Glutamatergic neuron (in vitro differentiated cells): Measurements from ENCODE around the gene PIK3R1. TPM values are rescaled to one million over a fixed set of nuclear protein-coding genes. Genes with fewer than 3 reads are reported as not detected.

ENCODE experiments used
- DNase-seq: peaks from one replicate; pipeline ENCODE4 v3.0.0; 2022
- H3K27ac Mint-ChIP-seq: one replicate; pipeline ENCODE4 v1.8.0; 2020; ENCODE audit warnings: mild to moderate bottlenecking, mixed read lengths, inconsistent platforms; ENCODE audit not compliant: unreplicated experiment
- H3K27me3 Mint-ChIP-seq: one replicate; pipeline ENCODE4 v1.8.0; 2020; ENCODE audit warnings: mild to moderate bottlenecking, moderate library complexity, mixed read lengths, inconsistent platforms; ENCODE audit not compliant: unreplicated experiment
- H3K36me3 Mint-ChIP-seq: one replicate; pipeline ENCODE4 v1.8.0; 2020; ENCODE audit warnings: mild to moderate bottlenecking, mixed read lengths, inconsistent platforms; ENCODE audit not compliant: unreplicated experiment
- H3K4me1 Mint-ChIP-seq: one replicate; pipeline ENCODE4 v1.8.0; 2020; ENCODE audit warnings: mild to moderate bottlenecking, low read depth, mixed read lengths, inconsistent platforms; ENCODE audit not compliant: unreplicated experiment
- H3K4me3 Mint-ChIP-seq: one replicate; pipeline ENCODE4 v1.8.0; 2020; ENCODE audit warnings: mild to moderate bottlenecking, mixed read lengths, inconsistent platforms; ENCODE audit not compliant: unreplicated experiment
- H3K9me3 Mint-ChIP-seq: one replicate; pipeline ENCODE4 v1.8.0; 2020; ENCODE audit warnings: mild to moderate bottlenecking, moderate library complexity, mixed read lengths, inconsistent platforms; ENCODE audit not compliant: unreplicated experiment
- total RNA-seq: library from RNA; stranded (reverse); fragmentation: NEBNext Ultra II Directional; extraction: Animal tissue kit (Norgen Biotek cat#: 25700); gene quantifications from one replicate; pipeline ENCODE4 v1.2.1, GENCODE V29; 2021; ENCODE audit not compliant: unreplicated experiment
- TF ChIP-seq, protein P1 (sequence below): fragments of 200-600 bp; sonication (generic); IDR thresholded peaks from one replicate; pipeline ENCODE4 v1.5.0; 2021; ENCODE audit not compliant: partially characterized antibody, unreplicated experiment

PIK3R1 gene
- total RNA-seq, 1 donor from 2014 or later: 49.4 TPM

DNA sequence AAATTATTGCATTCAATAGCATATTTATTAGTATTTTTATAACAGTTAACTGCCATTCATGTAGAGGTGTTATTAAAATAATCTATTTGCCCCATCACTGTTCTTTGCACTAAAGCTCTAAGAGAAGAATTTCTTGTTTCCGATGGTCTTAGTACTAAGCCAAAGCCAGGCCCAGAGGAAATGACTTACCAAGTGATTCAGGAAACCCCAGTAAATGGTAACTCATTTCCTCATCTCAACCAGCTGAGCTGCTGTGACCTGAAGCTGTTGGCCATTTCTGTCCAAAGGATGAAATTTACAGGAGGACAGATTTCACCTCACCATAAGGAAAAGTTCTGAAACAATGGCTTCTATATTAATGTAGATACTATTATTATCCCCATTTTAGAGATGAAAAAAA lies 117.0 kb downstream of the PIK3R1 start:
- TF ChIP-seq, protein P1, sequence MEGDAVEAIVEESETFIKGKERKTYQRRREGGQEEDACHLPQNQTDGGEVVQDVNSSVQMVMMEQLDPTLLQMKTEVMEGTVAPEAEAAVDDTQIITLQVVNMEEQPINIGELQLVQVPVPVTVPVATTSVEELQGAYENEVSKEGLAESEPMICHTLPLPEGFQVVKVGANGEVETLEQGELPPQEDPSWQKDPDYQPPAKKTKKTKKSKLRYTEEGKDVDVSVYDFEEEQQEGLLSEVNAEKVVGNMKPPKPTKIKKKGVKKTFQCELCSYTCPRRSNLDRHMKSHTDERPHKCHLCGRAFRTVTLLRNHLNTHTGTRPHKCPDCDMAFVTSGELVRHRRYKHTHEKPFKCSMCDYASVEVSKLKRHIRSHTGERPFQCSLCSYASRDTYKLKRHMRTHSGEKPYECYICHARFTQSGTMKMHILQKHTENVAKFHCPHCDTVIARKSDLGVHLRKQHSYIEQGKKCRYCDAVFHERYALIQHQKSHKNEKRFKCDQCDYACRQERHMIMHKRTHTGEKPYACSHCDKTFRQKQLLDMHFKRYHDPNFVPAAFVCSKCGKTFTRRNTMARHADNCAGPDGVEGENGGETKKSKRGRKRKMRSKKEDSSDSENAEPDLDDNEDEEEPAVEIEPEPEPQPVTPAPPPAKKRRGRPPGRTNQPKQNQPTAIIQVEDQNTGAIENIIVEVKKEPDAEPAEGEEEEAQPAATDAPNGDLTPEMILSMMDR: no peak
- Mint-ChIP-seq H3K27me3 (no peaks in the 10 kb centered on the region), H3K36me3 (no peaks in the 10 kb centered on the region), H3K4me1 (peaks cover 5% of the 10 kb centered on the region), H3K27ac (no peak overlapping the region), H3K9me3 (peaks cover 1% of the 10 kb centered on the region), H3K4me3 (no peak overlapping the region)
- DNase-seq: no peak

- TF ChIP-seq, protein P1: no peak
- peaks cover 1% of the 10 kb centered on the region for H3K9me3 Mint-ChIP-seq
- DNase-seq: no peak
- H3K4me3 Mint-ChIP-seq: no peak overlapping the region
- H3K4me1 Mint-ChIP-seq: no peaks in the 10 kb centered on the region
- no peaks in the 10 kb centered on the region for H3K27me3 Mint-ChIP-seq
- H3K36me3 Mint-ChIP-seq: no peaks in the 10 kb centered on the region
- no peak overlapping the region for H3K27ac Mint-ChIP-seq
These were observed 118.3 kb downstream of the PIK3R1 start for GRCh38 chr5:68333649-68334552.

- H3K27ac Mint-ChIP-seq: no peak overlapping the region
- no peak overlapping the region for H3K4me3 Mint-ChIP-seq
- H3K36me3 Mint-ChIP-seq: no peaks in the 10 kb centered on the region
- no peak for DNase-seq
- TF ChIP-seq, protein P1: no peak
- no peaks in the 10 kb centered on the region for H3K4me1 Mint-ChIP-seq
- peaks cover 2% of the 10 kb centered on the region for H3K27me3 Mint-ChIP-seq
- peaks cover 1% of the 10 kb centered on the region for H3K9me3 Mint-ChIP-seq
These were observed 119.0 kb downstream of the PIK3R1 start for GRCh38 chr5:68334553-68334886.

GRCh38 chr5:68335075-68335474 lies 119.5 kb downstream of the PIK3R1 start:
- TF ChIP-seq, protein P1: no peak
- H3K4me3 Mint-ChIP-seq: no peak overlapping the region
- peaks cover 2% of the 10 kb centered on the region for H3K27me3 Mint-ChIP-seq
- no peak overlapping the region for H3K27ac Mint-ChIP-seq
- H3K36me3 Mint-ChIP-seq: no peaks in the 10 kb centered on the region
- DNase-seq: no peak
- peaks cover 1% of the 10 kb centered on the region for H3K9me3 Mint-ChIP-seq
- no peaks in the 10 kb centered on the region for H3K4me1 Mint-ChIP-seq

GRCh38 chr5:68336200-68336599 lies 120.6 kb downstream of the PIK3R1 start:
- H3K27ac Mint-ChIP-seq: no peak overlapping the region
- no peaks in the 10 kb centered on the region for H3K4me1 Mint-ChIP-seq
- peaks cover 2% of the 10 kb centered on the region for H3K27me3 Mint-ChIP-seq
- H3K4me3 Mint-ChIP-seq: no peak overlapping the region
- TF ChIP-seq, protein P1: no peak
- peaks cover 1% of the 10 kb centered on the region for H3K9me3 Mint-ChIP-seq
- no peaks in the 10 kb centered on the region for H3K36me3 Mint-ChIP-seq
- DNase-seq: no peak
